Fibroblast of pulmonary artery (primary cell): ENCODE data around the gene ARHGAP42.

Experiments
- DNase-seq: peaks from one replicate; pipeline ENCODE4 v3.0.0-alpha.2; 2010; ENCODE audit warnings: low read depth
- H3K4me3 ChIP-seq: replicated peaks from 2 replicates; pipeline ENCODE4 v1.5.1; 2011; ENCODE audit warnings: low read depth, mild to moderate bottlenecking, control low read depth, low read length, moderate library complexity
- TF ChIP-seq, protein P1 (sequence below): IDR thresholded peaks from 2 replicates; pipeline ENCODE4 v1.5.1; 2011; ENCODE audit warnings: mild to moderate bottlenecking, control low read depth, low read length, inconsistent platforms; ENCODE audit errors: missing control alignments

The ARHGAP42 gene

DNA sequence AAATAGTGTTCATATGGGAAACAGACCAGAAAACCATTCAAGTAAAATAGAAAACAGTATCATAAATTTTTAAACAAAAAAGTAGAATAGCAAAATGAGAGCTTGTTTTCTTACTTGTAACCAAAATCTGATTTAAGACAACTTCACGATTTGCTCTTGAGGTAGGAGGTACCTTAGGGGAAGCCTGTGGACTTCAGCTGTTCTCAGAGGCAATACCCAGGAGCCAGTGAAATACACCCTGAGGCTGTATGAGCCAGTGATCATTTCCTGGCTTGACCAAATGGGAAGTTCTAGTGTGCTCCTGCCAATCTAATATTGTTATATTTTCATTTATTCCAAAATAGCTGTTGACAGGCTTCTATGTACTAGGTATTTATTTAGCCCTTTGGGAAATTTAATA is 104.8 kb downstream of the ARHGAP42 start:
- no peak overlapping the region for H3K4me3 ChIP-seq
- no peak for DNase-seq
- TF ChIP-seq, protein P1, sequence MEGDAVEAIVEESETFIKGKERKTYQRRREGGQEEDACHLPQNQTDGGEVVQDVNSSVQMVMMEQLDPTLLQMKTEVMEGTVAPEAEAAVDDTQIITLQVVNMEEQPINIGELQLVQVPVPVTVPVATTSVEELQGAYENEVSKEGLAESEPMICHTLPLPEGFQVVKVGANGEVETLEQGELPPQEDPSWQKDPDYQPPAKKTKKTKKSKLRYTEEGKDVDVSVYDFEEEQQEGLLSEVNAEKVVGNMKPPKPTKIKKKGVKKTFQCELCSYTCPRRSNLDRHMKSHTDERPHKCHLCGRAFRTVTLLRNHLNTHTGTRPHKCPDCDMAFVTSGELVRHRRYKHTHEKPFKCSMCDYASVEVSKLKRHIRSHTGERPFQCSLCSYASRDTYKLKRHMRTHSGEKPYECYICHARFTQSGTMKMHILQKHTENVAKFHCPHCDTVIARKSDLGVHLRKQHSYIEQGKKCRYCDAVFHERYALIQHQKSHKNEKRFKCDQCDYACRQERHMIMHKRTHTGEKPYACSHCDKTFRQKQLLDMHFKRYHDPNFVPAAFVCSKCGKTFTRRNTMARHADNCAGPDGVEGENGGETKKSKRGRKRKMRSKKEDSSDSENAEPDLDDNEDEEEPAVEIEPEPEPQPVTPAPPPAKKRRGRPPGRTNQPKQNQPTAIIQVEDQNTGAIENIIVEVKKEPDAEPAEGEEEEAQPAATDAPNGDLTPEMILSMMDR: no peak

DNA sequence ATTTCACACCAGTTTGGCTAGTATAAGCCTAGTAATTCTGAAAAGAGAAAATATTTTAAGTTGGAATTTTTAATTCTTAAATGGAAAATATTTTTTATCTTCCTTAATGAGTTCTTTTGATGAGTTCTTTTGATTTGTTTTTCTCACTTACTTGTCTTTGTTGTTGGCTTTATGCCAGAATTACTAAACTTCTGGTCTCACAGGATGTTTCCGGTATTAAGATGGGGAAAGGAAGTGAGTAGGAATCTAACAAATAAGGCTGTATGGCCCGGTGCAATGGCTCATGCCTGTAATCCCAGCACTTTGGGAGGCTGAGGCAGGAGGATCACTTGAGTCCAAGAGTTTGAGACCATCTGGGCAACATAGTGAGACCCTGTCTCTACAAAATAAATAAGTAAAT is 106.4 kb downstream of the ARHGAP42 start:
- DNase-seq: no peak
- TF ChIP-seq, protein P1: no peak
- H3K4me3 ChIP-seq: no peak overlapping the region

DNA sequence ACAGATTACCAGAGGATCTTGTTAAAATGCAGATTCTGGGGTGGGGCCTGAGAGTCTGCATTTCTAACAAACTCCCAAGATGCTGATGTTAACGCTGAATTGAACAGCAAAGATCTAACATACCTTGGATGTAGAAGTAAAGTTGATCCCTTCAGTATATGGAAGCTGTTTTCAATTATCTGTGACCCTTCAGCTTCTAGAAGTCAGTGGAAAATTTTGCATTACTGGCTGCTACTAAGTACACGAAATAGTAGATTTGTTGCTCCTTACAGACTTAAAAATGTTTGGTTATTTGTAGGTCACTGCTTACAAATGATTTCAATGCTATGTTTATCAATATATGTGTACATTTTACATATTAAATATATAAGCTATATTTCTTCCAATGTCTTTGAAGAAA is 107.4 kb downstream of the ARHGAP42 start:
- TF ChIP-seq, protein P1: no peak
- no peak for DNase-seq
- no peak overlapping the region for H3K4me3 ChIP-seq

DNA sequence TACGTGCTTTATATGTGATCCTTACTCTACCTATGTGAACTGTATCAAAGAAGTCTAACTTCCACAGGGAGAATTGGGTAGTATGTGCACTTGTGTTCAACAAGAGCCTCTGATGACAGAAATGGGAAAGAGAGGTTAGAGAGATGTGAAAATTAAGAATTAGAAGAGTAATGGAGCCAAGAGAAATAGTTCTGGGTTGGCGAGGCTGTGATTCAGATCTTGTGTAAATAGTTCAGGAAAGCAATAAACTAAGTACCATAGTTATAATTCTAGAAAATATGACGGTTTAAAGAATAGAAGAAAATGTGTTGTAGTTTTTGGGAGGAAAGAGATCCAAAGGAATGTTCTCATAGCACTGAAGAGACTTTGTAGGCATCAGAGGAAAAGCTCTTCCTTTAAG is 112.4 kb downstream of the ARHGAP42 start:
- DNase-seq: no peak
- TF ChIP-seq, protein P1: no peak
- no peak overlapping the region for H3K4me3 ChIP-seq

DNA sequence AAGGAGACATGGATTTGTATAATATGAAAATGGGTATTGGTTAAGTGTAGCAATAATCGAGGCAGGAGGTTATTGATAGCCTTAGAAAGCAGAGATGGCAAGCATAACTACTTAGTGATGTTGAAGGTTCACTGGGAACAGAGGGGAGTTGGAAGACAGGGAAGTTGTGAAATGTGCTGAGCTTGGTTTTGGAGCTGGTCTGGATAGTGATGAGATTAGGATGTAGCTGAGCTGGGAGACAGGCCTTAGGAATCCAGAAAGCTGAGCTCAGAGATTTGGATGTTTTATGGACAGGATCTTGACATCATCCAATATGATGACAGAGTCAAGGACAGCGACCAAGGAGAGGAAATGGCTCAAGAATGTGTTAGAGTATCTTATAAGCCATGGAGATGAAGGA is 113.1 kb downstream of the ARHGAP42 start:
- peak; percentile 29 for DNase-seq
- H3K4me3 ChIP-seq: no peak overlapping the region
- TF ChIP-seq, protein P1: no peak

DNA sequence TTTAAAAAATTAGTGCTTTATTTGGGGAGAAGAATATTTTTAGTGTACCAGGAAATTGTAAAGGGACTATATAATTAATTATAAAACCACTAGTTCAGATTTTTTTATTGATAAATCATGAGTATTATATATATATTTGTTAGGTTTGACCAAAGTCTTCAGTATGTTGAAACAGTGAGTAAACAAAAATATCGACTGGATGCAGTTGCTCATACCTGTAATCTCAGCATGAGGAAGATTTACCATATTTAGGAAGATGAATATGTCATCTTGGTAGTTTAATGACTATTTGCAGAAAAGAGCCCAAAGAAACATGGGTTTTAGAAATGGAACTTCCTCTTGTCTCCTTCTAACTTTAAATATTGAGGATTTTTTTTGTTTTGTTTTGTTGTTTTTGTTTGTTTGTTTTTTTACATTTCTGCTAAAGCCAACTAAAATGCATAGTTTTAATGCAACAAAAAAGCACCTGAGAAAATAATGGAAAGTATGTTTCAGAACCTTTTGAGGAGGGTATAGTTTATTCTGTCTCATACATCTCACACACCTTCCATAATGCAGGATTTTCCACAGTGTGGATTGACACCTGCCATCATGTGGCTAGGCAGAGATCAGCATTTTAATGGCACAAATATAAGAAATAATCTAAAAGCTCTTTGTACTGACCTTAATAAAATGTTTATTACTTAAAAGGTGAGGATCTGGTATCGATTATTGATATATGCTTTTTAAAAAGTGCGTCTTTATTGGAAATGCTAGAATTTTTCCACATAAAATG is 114.3 kb downstream of the ARHGAP42 start:
- TF ChIP-seq, protein P1: no peak
- H3K4me3 ChIP-seq: no peak overlapping the region
- no peak for DNase-seq
